CD14-positive monocyte (primary cell): Measurements from ENCODE around the gene F8. TPM values are rescaled to one million over a fixed set of nuclear protein-coding genes. Genes with fewer than 3 reads are reported as not detected.

Source experiments
- DNase-seq, 3 donors: peaks; one replicate each; pipeline ENCODE4 v3.0.0-alpha.2; 2011 to 2022
- H2AFZ ChIP-seq: 2 replicates; pipeline ENCODE4 v1.6.0; 2012; ENCODE audit warnings: mild to moderate bottlenecking, low read depth, low read length, inconsistent platforms; ENCODE audit not compliant: insufficient read depth, poor library complexity, severe bottlenecking
- H3K27ac ChIP-seq, 2 donors: 1 replicate in 1 of 2; 2 replicates in 1 of 2; pipeline ENCODE4 v1.5.1; 2012 to 2013; ENCODE audit warnings: low read length in 2 of 2, control low read depth in 1 of 2, inconsistent platforms in 1 of 2, low read depth in 1 of 2, mild to moderate bottlenecking in 1 of 2
- H3K27me3 ChIP-seq, 2 donors: one replicate each; pipeline versions ENCODE4 v1.6.0 to v1.6.1; 2011 to 2013; ENCODE audit warnings: low read length in 2 of 2; ENCODE audit not compliant: control insufficient read depth in 2 of 2, insufficient read depth in 2 of 2
- H3K36me3 ChIP-seq, 2 donors: replicated peaks in 1 of 2; 1 replicate in 1 of 2; 2 replicates in 1 of 2; pipeline versions ENCODE4 v1.5.1 to v1.6.1; 2012 to 2013; ENCODE audit warnings: low read length in 2 of 2, control low read depth in 1 of 2, inconsistent platforms in 1 of 2, mild to moderate bottlenecking in 1 of 2; ENCODE audit not compliant: insufficient read depth in 2 of 2, control insufficient read depth in 1 of 2
- H3K4me1 ChIP-seq, 2 donors: 1 replicate in 1 of 2; 2 replicates in 1 of 2; pipeline versions ENCODE4 v1.5.1 to v1.6.1; 2012 to 2013; ENCODE audit warnings: low read length in 2 of 2, control low read depth in 1 of 2, inconsistent platforms in 1 of 2, mild to moderate bottlenecking in 1 of 2, moderate library complexity in 1 of 2; ENCODE audit not compliant: insufficient read depth in 2 of 2, control insufficient read depth in 1 of 2
- H3K4me2 ChIP-seq: replicated peaks from 2 replicates; pipeline ENCODE3; 2012; ENCODE audit warnings: low read length, moderate library complexity, mild to moderate bottlenecking; ENCODE audit not compliant: poor library complexity, severe bottlenecking; ENCODE audit errors: extremely low read depth
- H3K4me3 ChIP-seq, 3 experiments: fragments of 200-600 bp in 1 of 3; sonication (generic) in 1 of 3; replicated peaks in 1 of 3; 1 replicate in 2 of 3; 2 replicates in 1 of 3; pipeline ENCODE4 v1.5.1; 2011 to 2013; ENCODE audit warnings: low read length in 3 of 3, mild to moderate bottlenecking in 3 of 3, control low read depth in 2 of 3, low read depth in 2 of 3, inconsistent platforms in 1 of 3, moderate library complexity in 1 of 3
- H3K79me2 ChIP-seq: 2 replicates; pipeline ENCODE4 v1.6.0; 2012; ENCODE audit warnings: mild to moderate bottlenecking, control low read depth, inconsistent platforms, low read length, moderate library complexity; ENCODE audit not compliant: insufficient read depth
- H3K9ac ChIP-seq: 2 replicates; pipeline ENCODE4 v1.6.0; 2017; ENCODE audit warnings: low read length, mild to moderate bottlenecking; ENCODE audit not compliant: insufficient read depth, poor library complexity, severe bottlenecking
- H3K9me3 ChIP-seq, 2 donors: replicated peaks in 1 of 2; 1 replicate in 1 of 2; 2 replicates in 1 of 2; pipeline versions ENCODE4 v1.5.1 to v1.6.1; 2012 to 2013; ENCODE audit warnings: low read length in 2 of 2, control low read depth in 1 of 2; ENCODE audit not compliant: control insufficient read depth in 1 of 2, insufficient read depth in 1 of 2
- H4K20me1 ChIP-seq: 2 replicates; pipeline ENCODE4 v1.6.0; 2012; ENCODE audit warnings: mild to moderate bottlenecking, low read length, control low read depth, moderate library complexity; ENCODE audit not compliant: insufficient read depth
- H3K27ac Mint-ChIP-seq, 7 donors: one replicate each; pipeline ENCODE4 v1.8.0; 2020; ENCODE audit warnings: mild to moderate bottlenecking in 7 of 7, mixed read lengths in 7 of 7, moderate library complexity in 6 of 7, inconsistent platforms in 2 of 7
- H3K27me3 Mint-ChIP-seq, 3 donors: one replicate each; pipeline ENCODE4 v1.8.0; 2021 to 2022; ENCODE audit warnings: low read depth in 3 of 3, mild to moderate bottlenecking in 3 of 3, mixed read lengths in 3 of 3, moderate library complexity in 3 of 3, inconsistent platforms in 1 of 3
- H3K36me3 Mint-ChIP-seq, 2 donors: one replicate each; pipeline ENCODE4 v1.8.0; 2020; ENCODE audit warnings: mixed read lengths in 2 of 2, inconsistent platforms in 1 of 2, mild to moderate bottlenecking in 1 of 2
- H3K4me1 Mint-ChIP-seq: one replicate; pipeline ENCODE4 v1.8.0; 2020; ENCODE audit warnings: mild to moderate bottlenecking, mixed read lengths
- H3K4me3 Mint-ChIP-seq, 2 donors: one replicate each; pipeline ENCODE4 v1.8.0; 2020; ENCODE audit warnings: mild to moderate bottlenecking in 2 of 2, mixed read lengths in 2 of 2, moderate library complexity in 1 of 2
- H3K9me3 Mint-ChIP-seq, 7 donors: one replicate each; pipeline ENCODE4 v1.8.0; 2020 to 2022; ENCODE audit warnings: mixed read lengths in 7 of 7, mild to moderate bottlenecking in 6 of 7, moderate library complexity in 6 of 7, inconsistent platforms in 2 of 7
- CTCF ChIP-seq: fragments of 200-600 bp; IDR thresholded peaks from one replicate; pipeline ENCODE4 v1.8.0; 2022; ENCODE audit warnings: antibody characterized with exemption, mild to moderate bottlenecking
- WGBS: methylation state at CpG from one replicate; pipeline ENCODE4 v1.1.5; 2013; ENCODE audit warnings: missing lambda C conversion rate; ENCODE audit not compliant: insufficient coverage; 5-methylcytosine and 5-hydroxymethylcytosine counted together
- intact Hi-C, 2 donors: fragments of 100-400 bp; cut with micrococcal nuclease; formaldehyde crosslinking; loops; one replicate each; pipeline versions ENCODE4 v1.15.0 to v1.15.1; 2023
- polyA plus RNA-seq, 3 donors: library from polyadenylated mRNA; depleted of rRNA in 1 of 3; unstranded in 2 of 3; stranded (reverse) in 1 of 3; fragments of 300-500 nt in 2 of 3; fragments of >200 nt in 1 of 3; fragmentation: Illumina TruSeq in 2 of 3; gene quantifications; 1 replicate in 2 of 3; 2 replicates in 1 of 3; pipeline ENCODE4 v1.2.3, GENCODE V29; 2012 to 2021
- small RNA-seq: library from RNA; depleted of rRNA; stranded (forward); fragments of <200 nt; gene quantifications from one replicate; pipeline ENCODE3, GENCODE V24; 2012; ENCODE audit warnings: low read depth; ENCODE audit not compliant: insufficient read length

The F8 gene
- polyA plus RNA-seq, 3 donors: 1.5 to 4.5 (median 4.3) TPM

- peaks cover 23% of the 10 kb centered on the region for H3K4me1 Mint-ChIP-seq
- peak overlapping the region in 1 of 7 donors; percentile 54 for H3K27ac Mint-ChIP-seq
- Histone ChIP-seq H3K4me1 (peaks cover 26 to 27% of the 10 kb centered on the region in 2 donors), H3K4me2 (no peak overlapping the region), H3K27ac (no peak overlapping the region), H4K20me1 (no peaks in the 10 kb centered on the region), H2AFZ (no peak overlapping the region), H3K36me3 (peaks cover 18 to 39% of the 10 kb centered on the region in 2 donors), H3K9me3 (no peaks in the 10 kb centered on the region), H3K4me3 (no peak overlapping the region), H3K27me3 (no peaks in the 10 kb centered on the region), H3K9ac (no peak overlapping the region), H3K79me2 (peaks cover 70% of the 10 kb centered on the region)
- no peak for TF ChIP-seq CTCF
- H3K9me3 Mint-ChIP-seq: peaks cover 0 to 2% (median 0%) of the 10 kb centered on the region in 7 donors
- intact Hi-C loops: no loop called here
- DNase-seq: no peak
- H3K4me3 Mint-ChIP-seq: no peak overlapping the region
- 100% methylated on average over 2 of the region's 8 CpGs for WGBS
- H3K36me3 Mint-ChIP-seq: peaks cover 46 to 51% of the 10 kb centered on the region in 2 donors
- peaks cover 0 to 1% (median 0%) of the 10 kb centered on the region in 3 donors for H3K27me3 Mint-ChIP-seq
Observed at GRCh38 chrX:154791939-154792338, 230.6 kb downstream of the F8 start.

DNA sequence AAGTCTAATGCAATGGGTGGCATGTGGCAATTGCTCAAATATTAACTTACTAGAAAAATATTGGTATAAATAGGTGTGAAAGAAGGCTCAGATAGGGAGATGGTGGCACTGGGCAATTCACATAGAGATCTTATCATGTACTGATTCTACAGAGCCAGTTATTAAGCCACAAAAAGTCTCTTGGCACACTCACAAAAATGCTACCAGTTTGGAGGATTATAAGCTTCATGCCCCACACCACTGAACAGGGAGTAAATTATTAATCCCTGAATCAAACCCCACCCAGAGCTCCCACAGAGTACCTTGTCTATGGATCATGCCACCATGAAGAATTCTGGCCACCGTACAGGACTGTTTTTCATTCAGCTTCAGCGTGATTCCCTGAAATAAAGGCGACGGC is 231.1 kb downstream of the F8 start:
- Histone ChIP-seq H3K27ac (peak overlapping the region in 1 of 2 donors; percentile 4), H3K36me3 (peaks cover 18 to 39% of the 10 kb centered on the region in 2 donors), H3K79me2 (peaks cover 65% of the 10 kb centered on the region), H3K27me3 (no peaks in the 10 kb centered on the region), H3K9me3 (no peaks in the 10 kb centered on the region), H3K9ac (no peak overlapping the region), H3K4me2 (no peak overlapping the region), H3K4me3 (no peak overlapping the region), H4K20me1 (no peaks in the 10 kb centered on the region), H3K4me1 (peaks cover 21 to 22% of the 10 kb centered on the region in 2 donors), H2AFZ (no peak overlapping the region)
- Mint-ChIP-seq H3K4me3 (no peak overlapping the region), H3K27me3 (peaks cover 0 to 1% (median 0%) of the 10 kb centered on the region in 3 donors), H3K9me3 (peaks cover 0 to 2% (median 0%) of the 10 kb centered on the region in 7 donors), H3K4me1 (peaks cover 18% of the 10 kb centered on the region), H3K36me3 (peaks cover 44 to 48% of the 10 kb centered on the region in 2 donors), H3K27ac (peak overlapping the region in 1 of 7 donors; percentile 32)
- no CpG with 5 or more reads among the region's 4 CpGs for WGBS
- TF ChIP-seq CTCF: no peak
- intact Hi-C loops: no loop called here
- DNase-seq: no peak

Small RNAs within 50 kb of the gene (small RNA-seq; reads per million reads assigned to genes)
- gene MIR1184-1: not detected

Other genes with a start within 250 kb of the F8 start
- gene MPP1, start 217.2 kb downstream of the F8 start, polyA plus RNA-seq: 100 to 1,000 TPM; 120 to 139 (median 135) TPM
- not detected for gene SMIM9, start 188.1 kb downstream of the F8 start, polyA plus RNA-seq
- gene F8A1, start 136.4 kb downstream of the F8 start, polyA plus RNA-seq: 10 to 100 TPM in 1 of 3 donors, 1 to 10 TPM in 2; 6.7 to 15.3 (median 8.1) TPM
- 100 to 1,000 TPM in 2 of 3 donors, 10 to 100 TPM in 1; 42.7 to 166 (median 148) TPM for gene FUNDC2, start 4.1 kb upstream of the F8 start, polyA plus RNA-seq
- gene CMC4, start 48.4 kb upstream of the F8 start, polyA plus RNA-seq: 10 to 100 TPM in 2 of 3 donors, 1 to 10 TPM in 1; 6.4 to 11.1 (median 10.1) TPM
- 10 to 100 TPM in 2 of 3 donors, 1 to 10 TPM in 1; 1.3 to 23.3 (median 14.8) TPM for gene MTCP1, start 48.4 kb upstream of the F8 start, polyA plus RNA-seq
- gene BRCC3, start 48.8 kb upstream of the F8 start, polyA plus RNA-seq: 10 to 100 TPM in 1 of 3 donors, 1 to 10 TPM in 2; 8.4 to 21.7 (median 10.0) TPM
- gene VBP1, start 193.7 kb upstream of the F8 start, polyA plus RNA-seq: 10 to 100 TPM in 2 of 3 donors, 1 to 10 TPM in 1; 9.4 to 65.9 (median 61.1) TPM
- under 1 TPM; 0.20 to 0.41 (median 0.25) TPM for gene RAB39B, start 241.8 kb upstream of the F8 start, polyA plus RNA-seq